ENCODE results near the gene TNNT3. TPM values are rescaled to one million over a fixed set of nuclear protein-coding genes. Genes with fewer than 3 reads are reported as not detected.

TNNT3 gene
- total RNA-seq, 1 donor from 2014 or later, result 2.0 TPM

GRCh38 chr11:1923201-1923956 is 3.9 kb downstream of the TNNT3 start:
- DNase-seq, result no peak

GRCh38 chr11:1924181-1924580 is 4.7 kb downstream of the TNNT3 start:
- DNase-seq, result no peak

- no peak for DNase-seq
These were observed 5.3 kb downstream of the TNNT3 start for GRCh38 chr11:1924646-1925372.

GRCh38 chr11:1925373-1926155 is 6.1 kb downstream of the TNNT3 start:
- DNase-seq, result no peak

- no peak for DNase-seq
These were observed 6.9 kb downstream of the TNNT3 start for GRCh38 chr11:1926156-1927025.

GRCh38 chr11:1927026-1927847 is 7.7 kb downstream of the TNNT3 start:
- no peak for DNase-seq

GRCh38 chr11:1927848-1928469 is 8.5 kb downstream of the TNNT3 start:
- no peak for DNase-seq

- DNase-seq, result no peak
These were observed 9.0 kb downstream of the TNNT3 start for GRCh38 chr11:1928470-1928890.

GRCh38 chr11:1928891-1929541 is 9.5 kb downstream of the TNNT3 start:
- no peak for DNase-seq

GRCh38 chr11:1929621-1930461 is 10.3 kb downstream of the TNNT3 start:
- DNase-seq, result no peak

GRCh38 chr11:1930462-1930830 is 10.9 kb downstream of the TNNT3 start:
- DNase-seq, result no peak

GRCh38 chr11:1931341-1932104 is 12.0 kb downstream of the TNNT3 start:
- DNase-seq, result no peak

GRCh38 chr11:1932105-1932480 is 12.6 kb downstream of the TNNT3 start:
- no peak for DNase-seq

GRCh38 chr11:1932681-1933080 is 13.2 kb downstream of the TNNT3 start:
- DNase-seq, result no peak

GRCh38 chr11:1933416-1934334 is 14.2 kb downstream of the TNNT3 start:
- DNase-seq, result no peak

- DNase-seq, result no peak
These were observed 15.0 kb downstream of the TNNT3 start for GRCh38 chr11:1934335-1935155.
